HEK293T (cell line): ENCODE results near the gene CMTM4.

ENCODE experiments used
- ARNT ChIP-seq: fragments of 450-650 bp; IDR thresholded peaks from 2 replicates; pipeline ENCODE4 v1.6.1; 2017; ENCODE audit warnings: mild to moderate bottlenecking
- BHLHE40 ChIP-seq: fragments of 450-650 bp; IDR thresholded peaks from 2 replicates; pipeline ENCODE4 v1.6.1; 2016; ENCODE audit warnings: mild to moderate bottlenecking, moderate library complexity, borderline replicate concordance
- ELF4 ChIP-seq: fragments of 450-650 bp; IDR thresholded peaks from 2 replicates; pipeline ENCODE4 v1.6.1; 2017; ENCODE audit warnings: antibody characterized with exemption
- FOXK2 ChIP-seq: fragments of 450-650 bp; IDR thresholded peaks from 2 replicates; pipeline ENCODE4 v1.6.1; 2016; ENCODE audit warnings: mild to moderate bottlenecking
- FOXM1 ChIP-seq: fragments of 450-650 bp; IDR thresholded peaks from 2 replicates; pipeline ENCODE4 v1.6.1; 2017; ENCODE audit warnings: mild to moderate bottlenecking, borderline replicate concordance
- HDGF ChIP-seq: fragments of 450-650 bp; IDR thresholded peaks from 2 replicates; pipeline ENCODE4 v1.6.1; 2017; ENCODE audit warnings: antibody characterized with exemption, borderline replicate concordance
- SP1 ChIP-seq: fragments of 450-650 bp; IDR thresholded peaks from 2 replicates; pipeline ENCODE4 v1.6.1; 2017
- SUZ12 ChIP-seq: fragments of 450-650 bp; IDR thresholded peaks from 2 replicates; pipeline ENCODE4 v1.6.1; 2016; ENCODE audit warnings: mild to moderate bottlenecking
- TARDBP ChIP-seq: fragments of 450-650 bp; IDR thresholded peaks from 2 replicates; pipeline ENCODE4 v1.6.1; 2016
- ZNF384 ChIP-seq: fragments of 450-650 bp; IDR thresholded peaks from 2 replicates; pipeline ENCODE4 v1.6.1; 2016

DNA sequence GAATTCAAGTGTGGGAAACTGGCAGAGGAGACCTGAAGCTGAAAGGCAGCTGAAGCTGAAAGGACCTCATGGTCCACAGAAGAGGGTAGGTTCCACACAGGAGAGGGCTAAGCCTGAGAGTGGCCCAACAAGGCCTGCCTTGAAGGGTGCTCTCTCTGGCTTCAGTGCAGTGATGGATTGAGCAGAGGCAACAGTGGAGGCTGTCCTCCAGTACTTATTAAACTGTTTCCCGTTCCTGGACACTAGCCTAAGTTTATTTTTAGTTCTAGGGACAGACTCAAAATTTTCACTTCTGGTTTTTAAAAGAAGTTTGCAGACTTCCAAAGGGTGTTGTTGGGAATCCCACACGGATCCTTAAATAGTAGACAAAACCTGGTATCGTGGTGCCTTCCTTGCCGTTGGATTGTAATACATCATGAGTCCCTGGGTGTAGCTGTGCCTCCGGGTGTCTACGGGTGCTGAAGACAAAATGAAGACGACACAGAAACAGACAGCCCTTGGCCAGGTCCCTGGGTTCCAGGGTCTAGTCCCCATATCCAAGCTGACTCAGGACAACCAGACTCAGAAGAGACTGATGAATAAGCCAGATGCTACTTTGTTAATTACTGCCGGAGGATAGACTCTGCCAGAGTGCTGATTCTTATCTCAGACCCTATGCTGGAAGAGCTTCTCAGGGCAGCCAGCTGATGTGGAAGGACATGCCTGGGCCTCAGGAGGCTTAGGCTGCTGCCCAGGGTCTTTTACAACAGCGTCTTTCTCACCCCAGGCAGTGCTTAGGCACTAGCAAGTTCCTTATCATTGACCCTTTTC lies 7.1 kb upstream of the CMTM4 start:
- TF ChIP-seq ARNT (no peak), HDGF (no peak), SUZ12 (no peak), SP1 (no peak), BHLHE40 (no peak), FOXM1 (no peak), FOXK2 (no peak), ZNF384 (no peak), ELF4 (no peak), TARDBP (no peak)
